NT2/D1 (cell line): Measurements from ENCODE around the gene QRFP.

Experiments
- DNase-seq: peaks from one replicate; pipeline ENCODE4 v3.0.0-alpha.2; 2011; ENCODE audit warnings: low read depth, low spot score
- H3K27me3 ChIP-seq: 2 replicates; pipeline ENCODE4 v1.6.0; 2011; ENCODE audit warnings: mild to moderate bottlenecking; ENCODE audit not compliant: insufficient read length, insufficient read depth
- H3K36me3 ChIP-seq: 2 replicates; pipeline ENCODE4 v1.6.1; 2011; ENCODE audit warnings: mild to moderate bottlenecking, low read length, mixed read lengths; ENCODE audit not compliant: insufficient read depth, insufficient read length
- H3K4me1 ChIP-seq: 2 replicates; pipeline ENCODE4 v1.5.1; 2011; ENCODE audit not compliant: insufficient read depth, insufficient read length
- H3K4me3 ChIP-seq: 2 replicates; pipeline ENCODE4 v1.5.1; 2011; ENCODE audit warnings: low read depth; ENCODE audit not compliant: insufficient read length
- H3K9ac ChIP-seq: 2 replicates; pipeline ENCODE4 v1.6.0; 2011; ENCODE audit warnings: low read depth; ENCODE audit not compliant: insufficient read length
- H3K9me3 ChIP-seq: 2 replicates; pipeline ENCODE4 v1.5.1; 2011; ENCODE audit warnings: mild to moderate bottlenecking, low read length; ENCODE audit not compliant: insufficient read depth
- SUZ12 ChIP-seq: IDR thresholded peaks from 2 replicates; pipeline ENCODE4 v1.6.1; 2011; ENCODE audit not compliant: insufficient read length, insufficient read depth; ENCODE audit errors: extremely low read depth
- YY1 ChIP-seq: IDR thresholded peaks from 2 replicates; pipeline ENCODE4 v1.6.1; 2011; ENCODE audit not compliant: insufficient read length, insufficient read depth
- ZNF274 ChIP-seq: IDR thresholded peaks from 2 replicates; pipeline ENCODE4 v1.6.1; 2011; ENCODE audit warnings: mild to moderate bottlenecking, low read depth, low read length

Gene QRFP

GRCh38 chr9:130847306-130848217 is 49.0 kb downstream of the QRFP start:
- no peak for DNase-seq
- peaks cover 10% of the 10 kb centered on the region for H3K4me1 ChIP-seq
- H3K9me3 ChIP-seq = no peaks in the 10 kb centered on the region
- H3K36me3 ChIP-seq = peaks cover 27% of the 10 kb centered on the region
- no peak overlapping the region for H3K9ac ChIP-seq
- TF ChIP-seq YY1 (no peak), ZNF274 (no peak), SUZ12 (no peak)
- H3K4me3 ChIP-seq = no peak overlapping the region
- no peaks in the 10 kb centered on the region for H3K27me3 ChIP-seq

DNA sequence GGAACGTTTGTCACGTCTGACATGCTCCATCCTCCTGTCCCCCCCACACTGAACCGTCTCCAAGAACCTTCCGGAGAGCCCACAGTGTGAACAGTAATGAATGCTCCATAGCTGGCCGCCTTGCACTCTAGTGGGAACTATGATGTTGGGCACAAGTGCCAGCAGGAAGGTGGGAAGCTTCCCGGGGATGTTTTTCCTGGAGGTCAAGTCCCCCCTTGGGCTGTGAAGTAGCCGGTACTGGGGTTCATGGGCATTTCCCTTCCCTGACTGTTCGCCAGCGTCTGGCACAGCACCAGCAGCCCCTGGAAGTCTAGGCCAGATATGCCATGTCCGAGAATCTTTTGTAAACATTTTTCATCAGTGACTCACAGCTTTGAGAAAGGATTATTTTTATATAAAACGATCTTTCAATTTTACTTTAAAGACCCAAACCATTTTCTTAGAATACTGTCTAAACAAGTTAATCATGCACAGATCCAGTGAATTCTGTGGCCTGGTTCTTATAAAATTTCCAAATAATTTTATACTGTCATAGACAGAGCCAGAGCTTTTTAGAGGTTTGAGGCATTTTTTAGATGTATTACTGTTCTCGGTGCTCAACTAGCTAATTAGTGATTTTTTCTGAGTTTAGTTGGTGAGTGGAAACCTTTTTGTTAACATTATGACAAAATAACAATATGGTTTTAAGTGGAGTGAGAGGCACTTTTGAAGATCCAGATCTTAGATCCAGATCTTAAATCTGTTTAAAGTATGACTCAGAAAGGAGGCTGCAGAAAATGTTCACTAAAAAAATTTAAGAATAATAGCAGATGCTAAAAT is 49.9 kb downstream of the QRFP start:
- H3K9ac ChIP-seq = peak overlapping the region; percentile 39
- no peak overlapping the region for H3K4me3 ChIP-seq
- peaks cover 26% of the 10 kb centered on the region for H3K36me3 ChIP-seq
- H3K4me1 ChIP-seq = peaks cover 10% of the 10 kb centered on the region
- no peaks in the 10 kb centered on the region for H3K9me3 ChIP-seq
- no peak for DNase-seq
- TF ChIP-seq SUZ12 = no peak
- no peaks in the 10 kb centered on the region for H3K27me3 ChIP-seq

DNA sequence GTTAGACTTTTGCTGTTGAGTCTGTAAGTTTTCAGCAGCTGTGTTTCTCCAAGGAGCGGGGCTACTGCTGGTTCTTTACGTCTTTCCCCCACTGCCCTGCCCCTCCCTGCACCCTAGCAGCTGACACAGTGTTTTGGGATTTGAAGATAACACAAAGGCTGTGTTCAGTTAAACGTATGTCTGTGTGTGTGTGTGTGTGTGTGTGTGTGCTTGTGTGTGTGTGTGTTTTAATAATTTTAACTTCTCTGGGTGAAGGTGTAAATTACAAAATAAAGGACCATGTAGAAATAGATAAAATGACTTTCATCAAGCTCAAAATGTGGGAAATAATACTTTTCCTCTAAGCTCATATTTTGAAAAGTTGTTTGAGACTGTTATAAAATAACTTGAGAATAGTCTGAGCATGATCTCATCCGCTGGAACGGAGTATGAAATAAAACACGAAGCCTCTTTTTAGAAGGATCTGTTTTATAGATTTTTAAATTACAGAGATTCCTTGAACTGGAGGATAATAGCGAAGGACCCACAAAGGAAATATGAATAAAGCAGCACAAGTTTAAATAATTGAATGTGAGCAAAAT is 50.6 kb downstream of the QRFP start:
- Histone ChIP-seq H3K4me3 (no peak overlapping the region), H3K4me1 (peaks cover 10% of the 10 kb centered on the region), H3K27me3 (no peaks in the 10 kb centered on the region), H3K9ac (peak overlapping the region; percentile 39), H3K9me3 (no peaks in the 10 kb centered on the region), H3K36me3 (peaks cover 19% of the 10 kb centered on the region)
- no peak for DNase-seq
- TF ChIP-seq SUZ12 (no peak), YY1 (no peak), ZNF274 (no peak)

DNA sequence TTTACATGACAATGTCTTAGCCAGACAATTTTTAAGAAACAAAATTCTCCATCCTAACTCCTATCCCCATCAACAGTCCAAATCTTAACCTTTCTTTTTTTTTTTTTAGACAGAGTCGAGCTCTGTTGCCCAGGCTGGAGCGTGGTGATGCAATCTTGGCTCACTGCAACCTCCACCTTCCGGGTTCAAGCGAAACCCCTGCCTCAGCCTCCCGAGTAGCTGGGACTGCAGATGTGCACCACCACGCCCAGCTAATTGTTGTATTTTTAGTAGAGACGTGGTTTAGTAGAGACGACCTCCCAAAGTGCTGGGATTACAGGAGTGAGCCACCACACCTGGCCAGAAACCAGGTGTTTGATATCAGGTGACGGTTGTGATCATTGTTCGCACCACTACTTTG is 51.4 kb downstream of the QRFP start:
- H3K9me3 ChIP-seq = no peaks in the 10 kb centered on the region
- DNase-seq = no peak
- H3K36me3 ChIP-seq = peaks cover 21% of the 10 kb centered on the region
- no peak for TF ChIP-seq YY1
- no peak for TF ChIP-seq SUZ12
- TF ChIP-seq ZNF274 = no peak
- no peak overlapping the region for H3K4me3 ChIP-seq
- no peaks in the 10 kb centered on the region for H3K27me3 ChIP-seq
- peaks cover 10% of the 10 kb centered on the region for H3K4me1 ChIP-seq
- no peak overlapping the region for H3K9ac ChIP-seq

DNA sequence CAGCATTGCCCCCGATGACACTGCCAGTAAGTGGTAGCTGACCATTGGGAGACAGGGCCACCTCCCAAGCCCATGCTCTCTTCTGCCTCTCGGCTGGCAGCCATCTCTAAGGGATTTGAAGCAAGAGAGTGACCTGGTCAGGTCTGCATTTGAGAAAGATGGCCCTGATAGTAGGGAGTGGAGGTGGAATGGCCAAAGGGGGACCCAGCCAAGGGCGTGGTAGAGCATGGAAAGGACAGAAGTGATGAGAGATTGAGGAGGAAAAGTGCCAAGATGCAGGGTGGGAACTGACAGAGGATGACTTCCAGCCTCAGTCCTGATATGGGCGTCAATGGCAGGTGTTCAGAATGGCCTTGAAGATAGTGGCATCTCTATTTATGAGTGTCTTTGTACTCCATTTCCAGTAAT is 52.6 kb downstream of the QRFP start:
- TF ChIP-seq ZNF274 (no peak), YY1 (no peak), SUZ12 (no peak)
- H3K4me3 ChIP-seq = no peak overlapping the region
- H3K27me3 ChIP-seq = no peaks in the 10 kb centered on the region
- peaks cover 23% of the 10 kb centered on the region for H3K36me3 ChIP-seq
- peaks cover 12% of the 10 kb centered on the region for H3K4me1 ChIP-seq
- no peak overlapping the region for H3K9ac ChIP-seq
- DNase-seq = no peak
- no peaks in the 10 kb centered on the region for H3K9me3 ChIP-seq

DNA sequence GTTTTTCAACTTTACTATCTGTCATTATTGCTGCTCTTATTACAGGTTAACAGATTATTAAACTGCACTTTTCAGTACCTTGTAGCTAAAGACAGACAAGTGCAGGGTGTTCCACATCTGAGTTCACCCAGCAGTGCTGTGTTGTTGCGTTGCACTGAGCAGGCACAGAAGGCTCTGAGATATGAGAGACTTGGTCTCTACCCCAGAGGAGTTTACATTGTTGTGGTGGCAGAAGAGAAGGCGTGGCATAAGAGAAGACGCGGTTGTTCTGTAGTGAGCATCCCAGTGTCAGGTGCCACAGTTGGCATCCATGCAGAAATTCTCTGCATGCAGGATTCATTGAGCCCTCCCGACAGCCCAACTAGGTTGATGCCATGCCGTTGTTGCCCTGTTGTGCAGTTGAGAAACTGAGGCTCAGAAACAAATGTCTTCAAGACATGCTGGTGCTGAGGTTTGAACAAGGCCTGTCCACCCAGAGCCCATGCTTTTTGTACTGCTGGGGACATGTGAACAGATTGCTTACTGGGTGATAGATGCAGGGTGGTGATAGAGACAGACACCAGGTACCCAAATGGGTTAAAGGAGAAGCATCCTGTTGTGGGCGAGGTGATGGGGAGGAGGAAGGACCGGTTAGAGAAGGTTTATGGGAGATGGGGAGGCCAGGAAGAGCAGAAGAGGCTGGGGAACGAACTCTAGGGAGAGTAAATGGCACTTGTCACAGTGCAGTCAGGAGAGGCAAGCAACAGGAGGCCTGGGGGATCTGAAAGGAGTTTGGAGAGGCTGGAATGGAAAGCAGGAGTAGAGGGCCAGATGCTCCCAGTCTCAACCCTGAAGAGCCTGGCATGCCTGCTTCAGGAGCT is 53.3 kb downstream of the QRFP start:
- no peaks in the 10 kb centered on the region for H3K9me3 ChIP-seq
- H3K9ac ChIP-seq = peak overlapping the region; percentile 4
- peaks cover 19% of the 10 kb centered on the region for H3K36me3 ChIP-seq
- H3K4me1 ChIP-seq = peaks cover 12% of the 10 kb centered on the region
- TF ChIP-seq YY1 = no peak
- TF ChIP-seq SUZ12 = no peak
- no peak for TF ChIP-seq ZNF274
- DNase-seq = no peak
- H3K27me3 ChIP-seq = no peaks in the 10 kb centered on the region
- no peak overlapping the region for H3K4me3 ChIP-seq
